Stimulated activated CD8-positive, alpha-beta memory T cell treated with anti-CD3 and anti-CD28 coated beads, Interleukin-7, amount 100 ng/mL, for 48 hours (primary cell): ENCODE results near the gene CACNA1I.
"Not testable (repeated sequence)": the region's sequence is repeated elsewhere in the genome, so short reads cannot be mapped to it uniquely, and the experiment has no call there.

Source experiments
- DNase-seq, 2 donors: peaks; one replicate each; pipeline ENCODE4 v3.0.0-alpha.2; 2020; ENCODE audit warnings: low read depth in 1 of 2; ENCODE audit errors: extremely low read depth in 1 of 2

CACNA1I gene

GRCh38 chr22:39731481-39731880, 160.9 kb downstream of the CACNA1I start:
- no peak for DNase-seq

GRCh38 chr22:39731881-39732555, 161.5 kb downstream of the CACNA1I start:
- DNase-seq = no peak

- no peak for DNase-seq
Measured at GRCh38 chr22:39732625-39733024, 162.1 kb downstream of the CACNA1I start.

- DNase-seq = no peak
Measured at GRCh38 chr22:39733191-39733590, 162.6 kb downstream of the CACNA1I start.

GRCh38 chr22:39734046-39734445, 163.5 kb downstream of the CACNA1I start:
- DNase-seq = not testable (repeated sequence)

- DNase-seq = no peak
Measured at GRCh38 chr22:39734866-39735265, 164.3 kb downstream of the CACNA1I start.

GRCh38 chr22:39735776-39736175, 165.2 kb downstream of the CACNA1I start:
- DNase-seq = no peak

GRCh38 chr22:39738746-39739145, 168.2 kb downstream of the CACNA1I start:
- DNase-seq = no peak
